ENCODE data around the gene PTPN23. TPM values are rescaled to one million over a fixed set of nuclear protein-coding genes. Genes with fewer than 3 reads are reported as not detected.
A peak's percentile ranks its signal among the peaks of the same experiment; 100 is the strongest.

PTPN23 gene
- total and polyA plus RNA-seq, 2 experiments from 2014 or later: 17.1 to 18.7 TPM

GRCh38 chr3:47412842-47413520 is 32.2 kb downstream of the PTPN23 start:
- no peak overlapping the region for H3K4me3 ChIP-seq
- no peak for DNase-seq (ENCODE audit: low read depth in 1 of 2, low spot score in 1 of 2)
- peaks cover 30% of the 10 kb centered on the region for H3K36me3 ChIP-seq
- H3K9me3 ChIP-seq (ENCODE audit: low read depth): no peaks in the 10 kb centered on the region
- TF ChIP-seq CTCF (IDR thresholded peaks at IDR 0.05; ENCODE audit: low read depth, low read length): peak; percentile 9
- no peaks in the 10 kb centered on the region for H3K4me1 ChIP-seq (ENCODE audit: low read depth)
- no peak overlapping the region for H3K27ac ChIP-seq
- no peaks in the 10 kb centered on the region for H3K27me3 ChIP-seq

GRCh38 chr3:47413751-47414150 is 32.9 kb downstream of the PTPN23 start:
- no peak for TF ChIP-seq CTCF (IDR thresholded peaks at IDR 0.05; ENCODE audit: low read depth, low read length)
- Histone ChIP-seq H3K27me3 (no peaks in the 10 kb centered on the region), H3K27ac (no peak overlapping the region), H3K9me3 (ENCODE audit: low read depth) (no peaks in the 10 kb centered on the region), H3K4me1 (ENCODE audit: low read depth) (no peaks in the 10 kb centered on the region), H3K4me3 (no peak overlapping the region), H3K36me3 (peaks cover 30% of the 10 kb centered on the region)
- no peak for DNase-seq (ENCODE audit: low read depth in 1 of 2, low spot score in 1 of 2)

GRCh38 chr3:47414161-47414564 is 33.3 kb downstream of the PTPN23 start:
- no peaks in the 10 kb centered on the region for H3K4me1 ChIP-seq (ENCODE audit: low read depth)
- peaks cover 32% of the 10 kb centered on the region for H3K36me3 ChIP-seq
- no peaks in the 10 kb centered on the region for H3K27me3 ChIP-seq
- no peak for TF ChIP-seq CTCF (IDR thresholded peaks at IDR 0.05; ENCODE audit: low read depth, low read length)
- no peak overlapping the region for H3K27ac ChIP-seq
- no peak overlapping the region for H3K4me3 ChIP-seq
- no peaks in the 10 kb centered on the region for H3K9me3 ChIP-seq (ENCODE audit: low read depth)
- no peak for DNase-seq (ENCODE audit: low read depth in 1 of 2, low spot score in 1 of 2)

- H3K4me1 ChIP-seq (ENCODE audit: low read depth): no peaks in the 10 kb centered on the region
- no peak for DNase-seq (ENCODE audit: low read depth in 1 of 2, low spot score in 1 of 2)
- H3K9me3 ChIP-seq (ENCODE audit: low read depth): no peaks in the 10 kb centered on the region
- peaks cover 34% of the 10 kb centered on the region for H3K36me3 ChIP-seq
- H3K4me3 ChIP-seq: no peak overlapping the region
- no peak overlapping the region for H3K27ac ChIP-seq
- no peaks in the 10 kb centered on the region for H3K27me3 ChIP-seq
- TF ChIP-seq CTCF (IDR thresholded peaks at IDR 0.05; ENCODE audit: low read depth, low read length): no peak
Measured at GRCh38 chr3:47414666-47415587, 34.1 kb downstream of the PTPN23 start.

GRCh38 chr3:47416041-47416440 is 35.2 kb downstream of the PTPN23 start:
- no peaks in the 10 kb centered on the region for H3K4me1 ChIP-seq (ENCODE audit: low read depth)
- DNase-seq (ENCODE audit: low read depth in 1 of 2, low spot score in 1 of 2): no peak
- no peak overlapping the region for H3K4me3 ChIP-seq
- H3K9me3 ChIP-seq (ENCODE audit: low read depth): no peaks in the 10 kb centered on the region
- TF ChIP-seq CTCF (IDR thresholded peaks at IDR 0.05; ENCODE audit: low read depth, low read length): no peak
- H3K27me3 ChIP-seq: no peaks in the 10 kb centered on the region
- H3K27ac ChIP-seq: no peak overlapping the region
- peaks cover 36% of the 10 kb centered on the region for H3K36me3 ChIP-seq

Measured in cardiac muscle cell (in vitro differentiated cells and primary cell).